Esophagus (tissue), 2 donors: ENCODE results near the gene IRAK1BP1. TPM values are rescaled to one million over a fixed set of nuclear protein-coding genes. Genes with fewer than 3 reads are reported as not detected.
"Not testable (repeated sequence)": the region's sequence is repeated elsewhere in the genome, so short reads cannot be mapped to it uniquely, and the experiment has no call there.

Experiments used
- H3K27ac ChIP-seq, 2 donors: one replicate each; pipeline ENCODE4 v1.5.1; 2013; ENCODE audit warnings: low read depth in 2 of 2, mild to moderate bottlenecking in 2 of 2, inconsistent platforms in 1 of 2, low read length in 1 of 2, moderate library complexity in 1 of 2
- H3K27me3 ChIP-seq, 2 donors: one replicate each; pipeline ENCODE4 v1.6.1; 2013; ENCODE audit warnings: low read length in 2 of 2, control low read depth in 1 of 2, mild to moderate bottlenecking in 1 of 2; ENCODE audit not compliant: insufficient read depth in 2 of 2, control insufficient read depth in 1 of 2
- H3K36me3 ChIP-seq, 2 donors: one replicate each; pipeline ENCODE4 v1.6.1; 2013; ENCODE audit warnings: low read length in 1 of 2; ENCODE audit not compliant: control insufficient read depth in 2 of 2, insufficient read depth in 2 of 2
- H3K4me1 ChIP-seq, 2 donors: one replicate each; pipeline ENCODE4 v1.6.1; 2013; ENCODE audit warnings: low read length in 1 of 2; ENCODE audit not compliant: control insufficient read depth in 2 of 2, insufficient read depth in 2 of 2
- H3K4me3 ChIP-seq, 2 donors: one replicate each; pipeline ENCODE4 v1.5.1; 2013; ENCODE audit warnings: low read length in 2 of 2, mild to moderate bottlenecking in 2 of 2, low read depth in 1 of 2, moderate library complexity in 1 of 2
- H3K9me3 ChIP-seq, 2 donors: one replicate each; pipeline ENCODE4 v1.6.1; 2013; ENCODE audit warnings: mild to moderate bottlenecking in 2 of 2, low read depth in 1 of 2, low read length in 1 of 2, moderate library complexity in 1 of 2; ENCODE audit not compliant: control insufficient read depth in 2 of 2, insufficient read depth in 1 of 2
- WGBS, 2 donors: extraction: QIAGEN DNeasy Blood & Tissue Kit; methylation state at CpG; one replicate each; pipeline ENCODE4 v1.1.7; 2013; 5-methylcytosine and 5-hydroxymethylcytosine counted together
- polyA plus RNA-seq, 2 donors: library from polyadenylated mRNA; stranded (reverse); fragments of 200-250 nt; gene quantifications; one replicate each; pipeline ENCODE4 v1.2.3, GENCODE V29; 2013
- donor health status: healthy with polysubstance abuse.
- donor health status: Bipolar disorder and iron deficiency.

Gene IRAK1BP1
- polyA plus RNA-seq, 2 donors = 0.69 to 1.9 TPM

DNA sequence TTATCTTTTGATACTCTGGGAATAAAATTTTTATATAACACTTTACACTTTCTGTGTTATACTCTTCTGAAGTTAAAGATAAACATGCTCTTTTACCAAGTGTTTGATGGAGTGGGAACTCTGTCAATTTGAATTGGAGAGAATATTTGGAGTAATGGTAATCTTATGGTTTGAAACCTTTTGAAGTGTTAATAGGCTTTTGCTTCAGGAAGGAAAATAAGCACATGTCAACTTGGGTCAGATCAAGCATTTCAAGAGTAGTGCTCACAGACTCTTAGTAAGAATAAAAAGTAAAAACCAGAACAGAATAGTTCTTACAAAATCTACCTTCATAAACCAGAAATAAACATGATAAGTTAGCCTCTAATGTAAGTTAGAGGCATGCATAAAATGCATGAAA, 24.4 kb upstream of the IRAK1BP1 start:
- H3K27me3 ChIP-seq = no peaks in the 10 kb centered on the region
- H3K27ac ChIP-seq = no peak overlapping the region
- no peaks in the 10 kb centered on the region for H3K36me3 ChIP-seq
- no peaks in the 10 kb centered on the region for H3K4me1 ChIP-seq
- H3K4me3 ChIP-seq = no peak overlapping the region
- no peaks in the 10 kb centered on the region for H3K9me3 ChIP-seq

DNA sequence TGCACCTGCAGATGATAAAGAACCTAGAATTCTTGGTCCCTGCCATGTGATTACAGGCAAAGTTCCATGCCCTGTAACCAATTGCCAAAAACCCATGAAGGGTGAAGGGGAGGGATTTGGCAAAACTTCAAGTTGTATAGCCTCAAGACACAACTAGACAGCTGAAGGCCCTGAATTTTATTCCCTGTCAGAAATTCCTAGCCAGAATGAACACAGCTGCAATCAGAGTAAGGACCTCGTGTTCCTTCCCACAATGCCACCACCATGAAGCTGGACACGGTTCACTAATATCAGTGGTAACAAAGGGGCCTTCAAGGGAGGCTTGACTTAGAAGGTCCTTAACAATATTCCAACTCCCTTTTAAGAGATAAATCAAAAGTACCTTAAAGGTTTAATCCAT, 22.5 kb upstream of the IRAK1BP1 start:
- H3K4me1 ChIP-seq = no peaks in the 10 kb centered on the region
- WGBS, 2 donors = 47 to 52% methylated on average over 2 of the region's 2 CpGs

DNA sequence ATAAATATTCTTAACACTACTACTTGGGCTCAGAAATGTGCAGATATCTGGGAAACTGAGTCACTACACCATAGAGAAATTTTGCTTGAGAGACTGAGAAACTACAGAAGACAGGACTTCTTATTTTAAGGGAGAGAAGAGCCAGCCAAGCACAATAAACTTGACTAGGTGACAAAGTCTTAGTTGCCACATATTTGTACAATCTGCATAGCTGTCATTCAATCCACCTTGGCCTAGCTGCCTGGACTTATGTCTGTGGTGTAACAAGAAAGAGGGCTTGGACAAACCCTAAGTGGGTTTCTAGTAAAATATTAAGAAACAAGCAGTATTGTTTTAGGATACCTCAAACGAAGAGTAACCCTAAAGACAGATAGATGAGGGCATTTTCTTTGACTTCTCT, 21.8 kb upstream of the IRAK1BP1 start:
- Histone ChIP-seq H3K36me3 (no peaks in the 10 kb centered on the region), H3K9me3 (no peaks in the 10 kb centered on the region), H3K27me3 (no peaks in the 10 kb centered on the region), H3K27ac (no peak overlapping the region), H3K4me1 (no peaks in the 10 kb centered on the region), H3K4me3 (no peak overlapping the region)
- 76 to 81% methylated on average over 1 of the region's 1 CpG for WGBS, 2 donors

More for the DNA sequence above, 22.5 kb upstream of the IRAK1BP1 start:
- no peak overlapping the region for H3K4me3 ChIP-seq
- H3K27ac ChIP-seq = no peak overlapping the region
- H3K27me3 ChIP-seq = no peaks in the 10 kb centered on the region
- H3K9me3 ChIP-seq = no peaks in the 10 kb centered on the region
- no peaks in the 10 kb centered on the region for H3K36me3 ChIP-seq

DNA sequence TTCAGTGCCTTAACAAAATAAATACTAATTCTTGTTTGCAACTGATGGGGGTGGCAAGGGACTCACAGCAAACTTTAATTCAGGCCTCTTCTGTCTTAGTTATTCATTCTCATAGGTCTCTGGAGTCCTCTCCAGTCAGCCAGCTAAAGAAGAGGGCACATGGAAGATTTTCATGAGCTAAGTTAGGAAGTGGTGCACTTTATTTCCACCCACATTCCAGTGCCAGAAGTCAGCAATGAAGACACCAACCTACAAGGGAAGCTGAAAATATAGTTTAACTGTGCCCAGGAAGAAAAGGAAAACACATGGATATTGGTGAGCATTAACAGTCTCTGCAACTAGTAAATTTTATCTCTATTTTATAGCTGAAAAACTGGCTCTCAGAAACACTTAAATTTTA, 16.7 kb upstream of the IRAK1BP1 start:
- Histone ChIP-seq H3K27me3 (no peaks in the 10 kb centered on the region), H3K4me1 (no peaks in the 10 kb centered on the region), H3K36me3 (no peaks in the 10 kb centered on the region), H3K9me3 (no peaks in the 10 kb centered on the region), H3K27ac (no peak overlapping the region), H3K4me3 (no peak overlapping the region)

DNA sequence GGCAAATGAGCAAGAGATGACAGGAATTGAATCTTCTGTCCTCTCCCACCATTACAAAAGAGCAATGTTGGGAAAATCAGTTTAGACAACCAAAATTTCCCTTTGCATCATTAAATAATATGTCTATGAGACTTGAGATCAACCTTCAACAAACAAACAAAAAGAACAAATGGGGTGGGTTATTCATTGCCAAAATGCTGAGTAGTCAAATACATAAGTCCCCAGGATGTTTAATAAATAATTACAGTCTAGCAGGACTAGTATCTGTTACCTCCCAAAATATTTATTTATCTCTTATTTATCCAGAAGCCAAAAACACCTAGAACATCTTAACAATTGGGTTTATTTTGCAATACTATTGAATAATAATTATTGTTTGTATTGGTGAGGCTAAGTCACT, 16.2 kb upstream of the IRAK1BP1 start:
- Histone ChIP-seq H3K27ac (no peak overlapping the region), H3K4me3 (no peak overlapping the region), H3K27me3 (no peaks in the 10 kb centered on the region), H3K4me1 (no peaks in the 10 kb centered on the region), H3K36me3 (no peaks in the 10 kb centered on the region), H3K9me3 (no peaks in the 10 kb centered on the region)

DNA sequence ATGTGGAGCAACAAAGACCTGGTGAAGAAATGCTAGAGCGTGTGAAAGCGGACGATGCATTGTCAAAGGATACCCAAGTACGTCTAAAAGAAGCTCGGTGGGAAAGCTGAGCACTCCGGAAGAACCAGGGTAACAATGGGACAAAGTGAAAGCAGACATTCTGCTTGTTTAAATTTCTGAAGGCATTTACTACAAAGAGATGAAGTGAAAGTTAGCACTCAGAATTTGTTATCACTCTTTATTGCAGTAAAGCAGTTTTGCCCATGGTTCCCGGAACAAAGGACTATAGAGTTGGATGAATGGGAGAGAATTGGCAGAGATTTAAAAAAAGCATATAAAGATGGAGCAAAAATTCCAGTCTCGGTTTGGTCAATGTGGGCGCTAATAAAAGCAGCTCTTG, 12.8 kb upstream of the IRAK1BP1 start:
- H3K27ac ChIP-seq = no peak overlapping the region
- WGBS, 2 donors = 82 to 87% methylated on average over 9 of the region's 9 CpGs
- H3K36me3 ChIP-seq = no peaks in the 10 kb centered on the region
- no peaks in the 10 kb centered on the region for H3K27me3 ChIP-seq
- H3K9me3 ChIP-seq = no peaks in the 10 kb centered on the region
- no peak overlapping the region for H3K4me3 ChIP-seq
- no peaks in the 10 kb centered on the region for H3K4me1 ChIP-seq

DNA sequence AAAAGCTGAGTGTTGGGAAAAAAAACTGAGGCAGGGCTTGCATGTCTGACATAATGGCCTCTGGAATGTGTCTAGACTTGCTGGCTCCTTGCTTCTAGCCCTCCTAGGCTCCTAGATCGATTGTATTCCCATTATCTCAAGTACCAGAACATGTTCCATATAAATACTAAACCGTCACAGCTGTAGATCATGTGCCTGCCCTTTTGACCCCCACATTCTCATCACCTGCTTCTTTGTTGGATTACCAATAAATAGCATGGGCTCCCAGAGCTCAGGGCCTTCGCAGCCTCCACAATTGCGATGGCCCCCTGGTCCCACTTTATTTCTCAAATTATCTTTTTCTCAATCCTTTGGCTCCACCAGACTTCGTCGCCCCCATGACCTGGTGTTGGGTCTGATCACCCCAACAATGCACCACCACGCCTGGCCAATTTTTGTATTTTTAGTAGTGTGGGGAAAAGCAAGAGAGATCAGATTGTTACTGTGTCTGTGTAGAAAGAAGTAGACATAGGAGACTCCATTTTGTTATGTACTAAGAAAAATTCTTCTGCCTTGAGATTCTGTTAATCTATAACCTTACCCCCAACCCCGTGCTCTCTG, 8.9 kb upstream of the IRAK1BP1 start:
- 90 to 93% methylated on average over 7 of the region's 8 CpGs for WGBS, 2 donors
- H3K27ac ChIP-seq, H3K36me3 ChIP-seq, H3K4me3 ChIP-seq, H3K4me1 ChIP-seq, H3K27me3 ChIP-seq, H3K9me3 ChIP-seq: not testable (repeated sequence)

DNA sequence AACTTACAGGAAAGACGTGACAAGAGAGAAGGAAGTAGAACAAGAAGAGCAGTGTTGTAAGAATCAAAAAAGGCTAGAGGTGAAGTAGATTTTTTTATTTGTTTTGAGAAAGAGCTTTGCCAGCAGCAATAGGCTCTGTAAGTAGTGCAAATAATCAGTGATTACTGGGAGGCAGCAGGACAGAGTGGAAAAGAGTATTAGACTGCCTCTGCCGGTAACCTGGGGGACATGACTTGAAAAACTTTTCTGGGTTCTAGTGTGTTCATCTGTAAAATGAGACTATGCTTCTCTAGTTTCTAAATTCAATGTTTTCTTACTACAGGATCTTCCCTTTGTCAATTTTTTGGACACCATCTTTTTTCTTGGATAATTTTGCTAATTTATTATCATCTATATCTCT, 5.8 kb upstream of the IRAK1BP1 start:
- H3K27me3 ChIP-seq = no peaks in the 10 kb centered on the region
- WGBS, 2 donors = 62 to 70% methylated on average over 2 of the region's 2 CpGs

DNA sequence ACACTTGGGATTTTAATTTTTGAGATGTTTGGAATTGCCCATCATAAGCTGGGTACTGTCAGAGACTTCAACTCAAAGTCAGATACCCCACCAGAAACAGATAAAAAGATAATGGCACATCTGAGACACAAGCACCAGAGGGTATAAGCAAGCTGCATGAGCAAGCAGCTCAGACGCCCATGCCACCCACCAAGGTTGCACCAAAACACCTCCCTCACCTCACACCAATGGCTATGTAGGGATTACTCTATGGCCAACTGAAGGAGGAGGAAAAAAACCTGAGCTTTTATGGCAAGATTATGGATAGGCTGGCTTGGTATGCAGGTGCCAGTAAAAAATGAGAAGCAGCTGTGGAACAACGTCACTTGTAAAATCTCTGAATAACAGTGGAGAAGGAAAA, 3.8 kb upstream of the IRAK1BP1 start:
- H3K27ac ChIP-seq = no peak overlapping the region
- H3K27me3 ChIP-seq = no peaks in the 10 kb centered on the region
- 75 to 77% methylated on average over 2 of the region's 2 CpGs for WGBS, 2 donors
- no peaks in the 10 kb centered on the region for H3K9me3 ChIP-seq
- no peaks in the 10 kb centered on the region for H3K36me3 ChIP-seq
- no peaks in the 10 kb centered on the region for H3K4me1 ChIP-seq
- no peak overlapping the region for H3K4me3 ChIP-seq

More for the DNA sequence above, 5.8 kb upstream of the IRAK1BP1 start:
- Histone ChIP-seq H3K4me3 (no peak overlapping the region), H3K36me3 (no peaks in the 10 kb centered on the region), H3K27ac (no peak overlapping the region), H3K9me3 (no peaks in the 10 kb centered on the region), H3K4me1 (no peaks in the 10 kb centered on the region)

DNA sequence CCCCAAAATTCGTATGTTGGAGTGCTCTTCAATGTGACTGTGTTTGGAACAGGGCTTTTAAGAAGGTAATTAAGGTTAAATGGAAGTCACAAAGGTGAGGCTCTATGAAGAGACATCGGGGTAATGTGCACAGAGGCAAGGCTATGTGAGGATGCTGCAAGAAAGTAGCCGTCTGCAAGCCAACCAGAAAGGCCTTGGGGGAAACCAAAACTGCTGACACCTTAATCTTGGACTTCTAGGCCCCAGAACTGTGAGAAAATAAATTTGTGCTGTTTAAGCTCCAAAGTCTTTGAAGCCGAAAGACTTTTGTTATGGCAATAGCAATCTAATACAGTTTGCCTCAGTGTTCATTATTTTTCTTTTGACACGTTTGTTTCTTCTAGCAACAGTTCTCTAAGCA, 2.4 kb upstream of the IRAK1BP1 start:
- Histone ChIP-seq H3K27me3 (no peaks in the 10 kb centered on the region), H3K9me3 (no peaks in the 10 kb centered on the region), H3K27ac (no peak overlapping the region), H3K36me3 (no peaks in the 10 kb centered on the region), H3K4me3 (no peak overlapping the region), H3K4me1 (no peaks in the 10 kb centered on the region)
- 91 to 92% methylated on average over 5 of the region's 5 CpGs for WGBS, 2 donors
